Right renal pelvis (tissue), 4 donors: ENCODE data around the gene VPS51. TPM values are rescaled to one million over a fixed set of nuclear protein-coding genes. Genes with fewer than 3 reads are reported as not detected.
A peak's percentile ranks its signal among the peaks of the same experiment; 100 is the strongest.

Experiments used
- DNase-seq, 4 donors: peaks; one replicate each; pipeline ENCODE4 v3.0.0-alpha.2; 2013; ENCODE audit warnings: low read depth in 4 of 4, low spot score in 3 of 4, missing footprints in 1 of 4
- polyA plus RNA-seq, 4 donors: library from polyadenylated mRNA; unstranded; fragments of 120-200 nt; gene quantifications; one replicate each; pipeline ENCODE4 v1.2.1, GENCODE V29; 2013; ENCODE audit not compliant: insufficient read length in 4 of 4

Gene VPS51
- polyA plus RNA-seq: 100 to 1,000 TPM in 1 of 4 donors, 10 to 100 TPM in 3; 90.9 to 148 (median 99.2) TPM

GRCh38 chr11:65095974-65096806, at the start of gene VPS51:
TSS of gene VPS51 (plus strand) at chr11:65096214. CDS start at chr11:65096251, 37 bp downstream.
- peak in 3 of 4 donors; percentile 82 to 86 (median 85) for DNase-seq

GRCh38 chr11:65047581-65048422, 48.2 kb upstream of the VPS51 start:
- DNase-seq: no peak

- DNase-seq: no peak
These were observed 44.6 kb upstream of the VPS51 start for GRCh38 chr11:65051398-65051858.

GRCh38 chr11:65053827-65054508, 42.0 kb upstream of the VPS51 start:
- DNase-seq: no peak

GRCh38 chr11:65055538-65055937, 40.5 kb upstream of the VPS51 start:
- DNase-seq: no peak

- no peak for DNase-seq
These were observed 39.0 kb upstream of the VPS51 start for GRCh38 chr11:65056999-65057398.

- DNase-seq: no peak
These were observed 38.5 kb upstream of the VPS51 start for GRCh38 chr11:65057526-65057925.

- DNase-seq: no peak
These were observed 38.0 kb upstream of the VPS51 start for GRCh38 chr11:65058012-65058411.

GRCh38 chr11:65058419-65059054, 37.5 kb upstream of the VPS51 start, which contains the start of gene NAALADL1:
TSS of gene NAALADL1 (minus strand) at chr11:65058553. CDS start at chr11:65058521, 32 bp downstream.
- DNase-seq: no peak

GRCh38 chr11:65059523-65059922, 36.5 kb upstream of the VPS51 start:
- no peak for DNase-seq

GRCh38 chr11:65059959-65060824, 35.8 kb upstream of the VPS51 start:
- no peak for DNase-seq

- no peak for DNase-seq
These were observed 35.1 kb upstream of the VPS51 start for GRCh38 chr11:65060913-65061408.

- DNase-seq: no peak
These were observed 32.5 kb upstream of the VPS51 start for GRCh38 chr11:65063532-65063931.

GRCh38 chr11:65064847-65065240, 31.2 kb upstream of the VPS51 start:
- DNase-seq: no peak

GRCh38 chr11:65065851-65066250, 30.2 kb upstream of the VPS51 start:
- no peak for DNase-seq

- DNase-seq: no peak
These were observed 29.7 kb upstream of the VPS51 start for GRCh38 chr11:65066315-65066714.

- DNase-seq: no peak
These were observed 29.2 kb upstream of the VPS51 start for GRCh38 chr11:65066805-65067291.

- no peak for DNase-seq
These were observed 28.6 kb upstream of the VPS51 start for GRCh38 chr11:65067446-65067845.

- no peak for DNase-seq
These were observed 26.8 kb upstream of the VPS51 start for GRCh38 chr11:65069217-65069616.
